HCT116 (cell line): ENCODE results near the gene DIP2B. TPM values are rescaled to one million over a fixed set of nuclear protein-coding genes. Genes with fewer than 3 reads are reported as not detected.
A peak's percentile ranks its signal among the peaks of the same experiment; 100 is the strongest.

Experiments used
- ATAC-seq: fragments of 200-7000 bp; cut with Tn5 transposase; 2 replicates; pipeline ENCODE4 v1.9.1; 2020; ENCODE audit warnings: mild to moderate bottlenecking, moderate library complexity
- BruUV-seq: library from RNA; stranded (reverse); fragments of 400-500 nt; replicated peaks from 2 replicates; lab custom pipeline; 2021; lab: Mats Ljungman, UMichigan
- CTCF ChIA-PET: fragments of 300-600 bp; sonication (Branson Sonifier 250); formaldehyde crosslinking; loops from one replicate; lab custom pipeline; 2021; ENCODE audit warnings: antibody characterized with exemption; lab: Charles Lee
- POLR2A ChIA-PET: fragments of 300-600, 350-600 bp; sonication (Branson Sonifier 250); formaldehyde crosslinking; loops from one replicate; lab custom pipeline; 2021; ENCODE audit warnings: antibody characterized with exemption; lab: Charles Lee
- RAD21 ChIA-PET, 2 experiments: fragments of 300-600 bp; sonication (Branson Sonifier 250); formaldehyde crosslinking; loops; one replicate each; lab custom pipeline; 2023; ENCODE audit warnings: low total read pairs in 2 of 2; ENCODE audit not compliant: uncharacterized antibody in 2 of 2, unreplicated experiment in 2 of 2, low non-redundant PET in 1 of 2; lab: Charles Lee
- DNase-seq: peaks from one replicate; pipeline ENCODE4 v3.0.0-alpha.2; 2010; ENCODE audit warnings: low read depth, low spot score
- H2AFZ ChIP-seq: fragments of 200-600 bp; shearing (Covaris generic), sonication (generic); 2 replicates; pipeline ENCODE4 v1.6.1; 2017; ENCODE audit warnings: low read depth, mixed run types, mixed read lengths, antibody characterized with exemption, low read length; ENCODE audit not compliant: poor library complexity, severe bottlenecking
- H3K27ac ChIP-seq: 2 replicates; pipeline ENCODE4 v1.5.1; 2012; ENCODE audit warnings: low read depth, low read length
- H3K27me3 ChIP-seq: fragments of 200-600 bp; sonication (generic); 2 replicates; pipeline ENCODE4 v1.6.1; 2016; ENCODE audit warnings: mixed run types, low read length, mixed read lengths; ENCODE audit not compliant: insufficient read depth
- H3K36me3 ChIP-seq, 2 experiments: fragments of 200-500 bp in 1 of 2; fragments of 200-600 bp in 1 of 2; sonication (Bioruptor generic) in 1 of 2; sonication (generic) in 1 of 2; 2 replicates each; pipeline versions ENCODE4 v1.5.1 to v1.6.1; 2014 to 2016; ENCODE audit warnings: low read length in 2 of 2, inconsistent platforms in 1 of 2, mixed read lengths in 1 of 2, mixed run types in 1 of 2; ENCODE audit not compliant: insufficient read depth in 2 of 2, control insufficient read depth in 1 of 2
- H3K4me1 ChIP-seq, 2 experiments: fragments of 200-600 bp in 1 of 2; sonication (generic) in 1 of 2; 2 replicates each; pipeline versions ENCODE4 v1.5.1 to v1.6.1; 2012 to 2017; ENCODE audit warnings: low read length in 2 of 2, inconsistent platforms in 1 of 2, mild to moderate bottlenecking in 1 of 2, mixed read lengths in 1 of 2, mixed run types in 1 of 2, moderate library complexity in 1 of 2; ENCODE audit not compliant: insufficient read depth in 2 of 2, control insufficient read depth in 1 of 2
- H3K4me2 ChIP-seq: fragments of 200-600 bp; sonication (generic); 2 replicates; pipeline ENCODE4 v1.6.1; 2017; ENCODE audit warnings: mixed run types, low read length, mixed read lengths
- H3K4me3 ChIP-seq, 2 experiments: fragments of 200-600 bp in 1 of 2; sonication (generic) in 1 of 2; replicated peaks in 1 of 2; 2 replicates each; pipeline ENCODE4 v1.5.1; 2011 to 2016; ENCODE audit warnings: low read length in 2 of 2, control low read depth in 1 of 2, low read depth in 1 of 2, mild to moderate bottlenecking in 1 of 2, mixed read lengths in 1 of 2, mixed run types in 1 of 2
- H3K79me2 ChIP-seq: fragments of 200-600 bp; sonication (generic); 2 replicates; pipeline ENCODE4 v1.6.1; 2017; ENCODE audit warnings: mild to moderate bottlenecking, mixed run types, low read length, moderate library complexity, mixed read lengths; ENCODE audit not compliant: insufficient read depth
- H3K9ac ChIP-seq: fragments of 200-600 bp; sonication (generic); 2 replicates; pipeline ENCODE4 v1.6.1; 2016; ENCODE audit warnings: low read length, mixed read lengths
- H3K9me2 ChIP-seq: fragments of 200-600 bp; sonication (generic), shearing (Covaris generic); 2 replicates; pipeline ENCODE4 v1.6.1; 2017; ENCODE audit warnings: mixed run types, mild to moderate bottlenecking, moderate library complexity; ENCODE audit not compliant: insufficient read depth
- H3K9me3 ChIP-seq, 2 experiments: fragments of 200-500 bp in 1 of 2; fragments of 200-600 bp in 1 of 2; sonication (Bioruptor generic) in 1 of 2; sonication (generic) in 1 of 2; 2 replicates each; pipeline ENCODE4 v1.6.1; 2014 to 2017; ENCODE audit warnings: low read length in 2 of 2, mixed read lengths in 2 of 2, inconsistent platforms in 1 of 2, low read depth in 1 of 2, mild to moderate bottlenecking in 1 of 2, mixed run types in 1 of 2, moderate library complexity in 1 of 2; ENCODE audit not compliant: control insufficient read depth in 1 of 2, insufficient read depth in 1 of 2
- H4K20me1 ChIP-seq: fragments of 200-600 bp; sonication (generic), shearing (Covaris generic); 2 replicates; pipeline ENCODE4 v1.6.1; 2017; ENCODE audit warnings: mixed run types, mild to moderate bottlenecking, moderate library complexity; ENCODE audit not compliant: insufficient read depth
- CEBPB ChIP-seq: IDR thresholded peaks from 2 replicates; pipeline ENCODE4 v1.6.1; 2012; ENCODE audit warnings: low read depth
- EGR1 ChIP-seq: IDR thresholded peaks from 2 replicates; pipeline ENCODE4 v1.6.1; 2012; ENCODE audit warnings: low read depth
- FOSL1 ChIP-seq: IDR thresholded peaks from 2 replicates; pipeline ENCODE4 v1.6.1; 2012; ENCODE audit warnings: low read depth
- JUND ChIP-seq: IDR thresholded peaks from 2 replicates; pipeline ENCODE4 v1.6.1; 2012
- RAD21 ChIP-seq: IDR thresholded peaks from 2 replicates; pipeline ENCODE4 v1.6.1; 2012; ENCODE audit warnings: low read depth, mild to moderate bottlenecking
- SP1 ChIP-seq: IDR thresholded peaks from 2 replicates; pipeline ENCODE4 v1.6.1; 2012; ENCODE audit warnings: low read depth
- intact Hi-C: fragments of 100-400 bp; cut with micrococcal nuclease; formaldehyde crosslinking; loops from 2 replicates; pipeline ENCODE4 v1.10.0; 2022
- total RNA-seq: library from RNA; stranded (reverse); gene quantifications from one replicate; pipeline ENCODE4 v1.2.1, GENCODE V29; 2021; ENCODE audit not compliant: unreplicated experiment
- TF ChIP-seq, protein P1 (sequence below): IDR thresholded peaks from 2 replicates; pipeline ENCODE4 v1.6.1; 2012; ENCODE audit warnings: low read depth

Gene DIP2B
- total RNA-seq, 1 experiment from 2014 or later = 32.3 TPM

DNA sequence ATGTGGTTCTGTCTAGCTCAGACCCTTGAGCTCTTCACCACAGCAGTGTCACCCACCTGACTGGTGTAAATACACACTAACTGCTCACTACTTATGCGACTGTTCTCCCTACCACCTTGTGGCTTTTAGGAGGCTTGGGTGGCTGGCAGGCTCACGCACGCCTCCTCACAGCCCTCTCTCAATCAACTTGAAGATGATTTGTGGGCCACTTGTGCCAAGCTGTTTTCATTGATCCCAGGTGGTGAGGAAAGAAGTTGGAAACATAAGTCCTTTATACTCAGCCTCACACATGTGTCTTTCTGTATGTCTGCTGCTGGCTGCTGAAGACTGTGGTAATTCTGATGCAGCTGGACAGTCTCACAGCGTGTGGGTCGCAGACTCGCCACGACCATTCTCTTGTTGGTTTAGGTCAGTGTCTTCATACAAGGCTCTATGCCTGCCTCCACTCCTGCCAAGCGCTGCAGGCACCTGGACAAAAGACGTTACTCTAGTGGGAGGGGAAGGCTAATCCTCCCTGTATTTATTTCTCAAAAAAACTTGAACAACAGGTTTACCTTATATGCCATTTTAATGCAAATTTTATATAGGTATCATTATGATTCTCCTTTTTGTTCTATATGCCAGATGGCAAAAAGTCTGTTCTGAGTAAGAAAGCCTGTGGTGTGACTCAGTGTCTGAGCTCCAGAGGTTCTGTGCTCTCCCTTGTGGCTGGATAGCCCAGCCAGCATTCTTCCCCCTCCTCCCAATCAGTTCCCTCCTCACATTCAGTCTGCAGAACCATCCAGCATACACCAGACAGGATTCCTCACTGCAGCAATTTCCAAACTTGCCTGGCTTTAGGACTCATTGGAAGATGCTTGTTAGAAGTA, 115.6 kb downstream of the DIP2B start:
- peak overlapping the region; percentile 46 for H3K9ac ChIP-seq
- BruUV-seq = no TSS peak
- no peaks in the 10 kb centered on the region for H3K9me2 ChIP-seq
- H3K36me3 ChIP-seq = no peaks in the 10 kb centered on the region
- DNase-seq (no peak), ATAC-seq (peak; percentile 69)
- peaks cover 69% of the 10 kb centered on the region for H3K79me2 ChIP-seq
- 0 out of 2 replicates have a peak, but pooled peaks have one; percentile 6 for TF ChIP-seq SP1
- no peak for TF ChIP-seq JUND
- TF ChIP-seq RAD21 = peak; percentile 13; the same call in 1 of the 2 replicates
- no peak for TF ChIP-seq FOSL1
- TF ChIP-seq CEBPB = no peak
- no peak for TF ChIP-seq EGR1
- TF ChIP-seq, protein P1, sequence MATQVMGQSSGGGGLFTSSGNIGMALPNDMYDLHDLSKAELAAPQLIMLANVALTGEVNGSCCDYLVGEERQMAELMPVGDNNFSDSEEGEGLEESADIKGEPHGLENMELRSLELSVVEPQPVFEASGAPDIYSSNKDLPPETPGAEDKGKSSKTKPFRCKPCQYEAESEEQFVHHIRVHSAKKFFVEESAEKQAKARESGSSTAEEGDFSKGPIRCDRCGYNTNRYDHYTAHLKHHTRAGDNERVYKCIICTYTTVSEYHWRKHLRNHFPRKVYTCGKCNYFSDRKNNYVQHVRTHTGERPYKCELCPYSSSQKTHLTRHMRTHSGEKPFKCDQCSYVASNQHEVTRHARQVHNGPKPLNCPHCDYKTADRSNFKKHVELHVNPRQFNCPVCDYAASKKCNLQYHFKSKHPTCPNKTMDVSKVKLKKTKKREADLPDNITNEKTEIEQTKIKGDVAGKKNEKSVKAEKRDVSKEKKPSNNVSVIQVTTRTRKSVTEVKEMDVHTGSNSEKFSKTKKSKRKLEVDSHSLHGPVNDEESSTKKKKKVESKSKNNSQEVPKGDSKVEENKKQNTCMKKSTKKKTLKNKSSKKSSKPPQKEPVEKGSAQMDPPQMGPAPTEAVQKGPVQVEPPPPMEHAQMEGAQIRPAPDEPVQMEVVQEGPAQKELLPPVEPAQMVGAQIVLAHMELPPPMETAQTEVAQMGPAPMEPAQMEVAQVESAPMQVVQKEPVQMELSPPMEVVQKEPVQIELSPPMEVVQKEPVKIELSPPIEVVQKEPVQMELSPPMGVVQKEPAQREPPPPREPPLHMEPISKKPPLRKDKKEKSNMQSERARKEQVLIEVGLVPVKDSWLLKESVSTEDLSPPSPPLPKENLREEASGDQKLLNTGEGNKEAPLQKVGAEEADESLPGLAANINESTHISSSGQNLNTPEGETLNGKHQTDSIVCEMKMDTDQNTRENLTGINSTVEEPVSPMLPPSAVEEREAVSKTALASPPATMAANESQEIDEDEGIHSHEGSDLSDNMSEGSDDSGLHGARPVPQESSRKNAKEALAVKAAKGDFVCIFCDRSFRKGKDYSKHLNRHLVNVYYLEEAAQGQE = no peak
- no peak overlapping the region for H2AFZ ChIP-seq
- ChIA-PET POLR2A (interaction anchor here (1.4 kb wide), 1 partner anchor 111 kb away, joined by 4 read pairs; no protein-coding TSS in a partner anchor), RAD21 (no interaction called here), CTCF (no interaction called here)
- no peaks in the 10 kb centered on the region for H4K20me1 ChIP-seq
- H3K4me2 ChIP-seq = peak overlapping the region; percentile 73
- peak overlapping the region; percentile 44 for H3K27ac ChIP-seq
- no peaks in the 10 kb centered on the region for H3K9me3 ChIP-seq
- no peak overlapping the region for H3K4me3 ChIP-seq
- no peaks in the 10 kb centered on the region for H3K27me3 ChIP-seq
- intact Hi-C loops = no loop called here
- H3K4me1 ChIP-seq = peaks cover 48 to 57% of the 10 kb centered on the region in 2 experiments
